NCI-H1436 (cell line): Measurements from ENCODE around the gene EXOC3L2.

Experiments used
- DNase-seq: peaks from one replicate; lab custom pipeline; 2025; lab: John Stamatoyannopoulos, UW

EXOC3L2 gene

DNA sequence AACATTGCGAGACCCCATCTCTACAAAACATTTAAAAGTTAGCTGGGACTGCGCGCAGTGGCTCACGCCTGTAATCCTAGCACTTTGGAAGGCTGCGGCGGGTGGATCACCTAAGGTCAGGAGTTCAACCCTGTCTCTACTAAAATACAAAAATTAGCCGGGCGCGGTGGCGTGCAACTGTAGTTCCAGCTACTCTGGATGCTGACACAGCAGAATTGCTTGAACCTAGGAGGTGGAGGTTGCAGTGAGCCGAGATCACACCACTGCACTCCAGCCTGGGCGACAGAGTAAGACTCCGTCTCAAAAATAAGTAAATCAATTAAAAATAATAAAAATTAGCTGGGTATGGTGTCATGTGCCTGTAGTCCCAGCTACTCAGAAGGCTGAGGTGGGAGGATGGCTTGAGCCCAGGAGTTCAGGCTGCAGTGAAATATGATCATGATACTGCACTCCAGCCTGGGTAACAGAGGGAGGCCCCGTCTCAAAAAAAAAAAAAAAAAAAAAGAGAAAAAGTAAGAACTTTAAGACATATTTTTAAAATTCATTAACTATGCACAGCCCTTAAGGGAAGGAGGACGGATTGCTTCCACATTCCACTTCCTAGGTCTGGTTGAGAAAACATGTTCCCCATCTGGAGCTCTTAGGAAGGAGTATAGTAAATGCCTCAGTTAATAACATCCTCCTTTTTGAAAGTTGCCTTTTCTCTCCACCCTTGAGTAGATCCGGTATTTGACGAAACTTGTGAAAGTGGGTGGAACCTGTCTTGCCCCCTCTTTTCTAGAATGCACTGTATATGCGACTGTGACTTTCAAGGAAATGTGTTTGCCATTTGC is 26.1 kb downstream of the EXOC3L2 start:
- DNase-seq: no peak

GRCh38 chr19:45218426-45218825 is 26.8 kb downstream of the EXOC3L2 start:
- DNase-seq: no peak

GRCh38 chr19:45217957-45218334 is 27.3 kb downstream of the EXOC3L2 start:
- no peak for DNase-seq

DNA sequence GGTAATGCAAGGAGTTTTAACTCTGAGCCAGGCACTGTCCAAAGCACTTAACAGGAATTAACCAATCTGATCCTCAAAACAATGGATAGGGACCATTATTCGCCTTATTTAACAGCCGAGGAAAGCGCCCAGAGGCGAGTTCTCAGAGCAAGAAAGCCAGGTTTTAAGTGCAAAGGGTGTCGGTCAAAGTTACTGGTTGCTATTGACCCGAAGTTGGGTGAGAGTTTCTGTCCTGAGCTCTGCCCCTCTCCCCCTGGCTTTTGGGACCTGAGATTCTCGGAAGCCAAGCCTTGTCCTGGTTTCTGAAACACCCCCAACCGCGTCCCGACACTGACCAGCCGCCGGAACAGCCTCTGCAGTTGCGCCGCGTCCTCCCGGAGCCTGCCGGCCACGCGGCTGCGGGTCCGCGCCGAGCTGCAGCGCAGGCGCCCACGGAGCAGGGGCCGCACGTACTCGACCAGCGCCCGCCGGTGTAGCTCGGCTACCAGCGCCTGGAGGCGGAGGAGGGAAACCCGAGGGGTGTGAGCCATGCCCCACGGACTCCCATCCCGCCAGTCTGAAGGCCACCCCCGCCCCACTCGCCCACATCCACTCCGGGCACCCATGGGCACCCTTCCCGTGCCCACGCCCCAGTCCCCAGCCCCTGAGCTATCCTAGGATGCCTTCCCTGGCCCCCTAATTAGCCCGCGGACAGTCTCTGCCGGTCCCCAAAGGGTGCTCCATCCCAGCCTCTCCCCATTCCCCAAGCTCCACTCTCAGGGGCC is 27.8 kb downstream of the EXOC3L2 start:
- no peak for DNase-seq

DNA sequence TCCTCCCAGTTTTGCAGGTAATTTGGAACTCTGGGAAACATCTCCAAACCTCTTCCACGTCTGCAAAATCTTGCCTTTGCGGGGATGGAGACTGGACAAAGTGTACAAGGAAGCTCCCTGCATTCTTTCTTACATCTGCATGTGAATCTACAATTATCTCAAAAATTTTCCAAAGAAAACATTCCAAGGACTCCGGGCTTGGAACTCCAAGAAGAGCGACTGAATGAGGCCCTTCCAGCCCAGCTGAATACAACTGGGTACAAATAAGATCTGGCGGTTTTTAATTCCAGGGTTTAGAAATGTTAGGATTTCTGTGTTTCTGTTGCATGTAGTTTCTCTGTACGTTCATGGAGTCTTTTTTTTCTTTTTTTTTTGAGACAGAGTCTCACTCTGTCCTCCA is 28.5 kb downstream of the EXOC3L2 start:
- DNase-seq: no peak

GRCh38 chr19:45215391-45216191 is 29.6 kb downstream of the EXOC3L2 start:
- DNase-seq: no peak

DNA sequence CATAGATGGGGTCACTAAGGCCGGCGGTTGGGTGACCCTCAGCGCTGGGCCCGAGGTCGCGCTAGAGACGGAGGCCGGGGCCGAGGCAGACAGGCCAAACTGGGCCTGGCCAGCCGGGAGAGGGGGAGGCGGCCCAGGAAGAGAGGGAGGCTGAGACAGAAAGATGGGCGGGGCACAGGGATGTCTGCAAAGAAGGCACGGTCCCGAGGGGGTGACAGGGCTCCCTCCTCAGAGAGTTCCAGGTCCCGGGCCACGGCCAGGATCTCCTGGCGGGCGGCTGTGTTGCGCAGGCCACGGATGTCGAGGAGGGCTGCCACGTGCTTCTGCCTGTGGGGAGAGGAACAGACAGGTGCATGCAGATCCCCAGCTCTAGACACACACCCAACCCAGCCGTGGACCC is 32.2 kb downstream of the EXOC3L2 start:
- no peak for DNase-seq

GRCh38 chr19:45211751-45212381 is 33.3 kb downstream of the EXOC3L2 start:
- DNase-seq: no peak

DNA sequence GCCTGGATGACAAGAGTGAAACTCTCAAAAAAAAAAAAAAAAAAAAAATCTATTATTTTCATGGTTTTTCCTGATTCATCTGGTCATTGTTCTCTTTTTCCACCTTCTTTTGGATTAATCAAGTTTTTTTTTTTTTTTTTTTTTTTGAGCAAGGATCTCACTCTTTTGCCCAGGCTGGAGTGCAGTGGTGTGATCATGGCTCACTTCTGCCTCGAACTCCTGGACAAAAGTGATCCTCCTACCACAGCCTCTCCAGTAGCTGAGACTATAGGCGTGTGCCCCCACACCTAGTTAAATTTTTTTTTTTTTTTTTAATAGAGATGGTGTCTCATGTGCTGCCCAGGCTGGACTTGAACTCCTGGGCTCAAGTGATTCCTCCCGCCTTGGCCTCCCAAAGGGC is 38.9 kb downstream of the EXOC3L2 start:
- no peak for DNase-seq

DNA sequence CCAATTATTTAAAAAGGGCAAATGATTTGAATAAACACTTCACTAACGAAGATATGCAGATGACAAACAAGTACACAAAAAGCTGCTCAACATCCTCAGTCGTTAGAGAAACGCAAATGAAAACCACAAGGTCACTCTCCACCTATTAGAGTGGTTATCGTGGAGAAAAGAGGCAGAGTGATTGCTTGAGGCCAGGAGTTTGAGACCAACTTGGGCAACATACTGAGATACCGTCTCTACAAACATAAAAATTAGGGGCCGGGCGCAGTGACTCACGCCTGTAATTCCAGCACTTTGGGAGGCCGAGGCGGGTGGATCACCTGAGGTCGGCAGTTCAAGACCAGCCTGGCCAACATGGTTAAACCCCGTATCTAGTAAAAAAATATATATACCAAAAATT is 39.4 kb downstream of the EXOC3L2 start:
- no peak for DNase-seq

DNA sequence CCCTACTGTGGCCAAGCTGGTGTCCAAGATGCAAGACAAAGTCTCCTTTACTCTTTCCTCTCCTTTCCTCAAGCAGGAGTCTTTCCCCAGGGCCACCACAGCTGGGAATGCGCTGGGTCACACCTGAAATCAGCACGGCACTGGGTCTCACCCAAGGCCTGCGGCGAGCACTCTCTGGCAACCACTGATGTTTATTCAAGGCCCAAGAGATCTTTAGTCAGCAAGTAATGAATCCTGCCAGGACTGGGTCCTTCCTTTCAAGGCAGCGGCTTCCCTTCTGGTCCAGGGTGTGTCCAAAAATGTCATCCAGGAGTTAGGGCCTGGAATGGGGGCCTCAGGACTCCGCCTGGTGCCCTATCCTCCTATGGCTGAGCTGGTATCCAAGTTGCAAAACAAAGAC is 42.6 kb downstream of the EXOC3L2 start:
- no peak for DNase-seq

GRCh38 chr19:45200568-45200967 is 44.6 kb downstream of the EXOC3L2 start:
- no peak for DNase-seq

DNA sequence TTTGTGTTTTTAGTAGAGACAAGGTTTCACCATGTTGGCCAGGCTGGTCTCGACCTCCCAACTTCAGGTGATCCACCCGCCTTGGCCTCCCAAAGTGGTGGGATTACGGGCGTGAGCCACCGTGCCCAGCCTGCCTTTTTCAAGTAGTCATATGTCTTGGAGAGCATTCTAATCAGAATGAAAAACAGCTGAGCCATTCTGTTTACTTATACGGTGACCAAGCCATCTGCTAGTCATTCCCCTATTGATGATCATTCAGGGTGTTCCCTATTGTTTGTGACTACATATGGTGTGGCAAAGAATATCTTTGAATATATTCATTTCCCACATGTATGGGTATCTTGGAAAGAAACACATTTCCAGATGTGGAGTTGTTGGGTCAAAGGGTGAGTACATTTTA is 49.4 kb downstream of the EXOC3L2 start:
- no peak for DNase-seq

DNA sequence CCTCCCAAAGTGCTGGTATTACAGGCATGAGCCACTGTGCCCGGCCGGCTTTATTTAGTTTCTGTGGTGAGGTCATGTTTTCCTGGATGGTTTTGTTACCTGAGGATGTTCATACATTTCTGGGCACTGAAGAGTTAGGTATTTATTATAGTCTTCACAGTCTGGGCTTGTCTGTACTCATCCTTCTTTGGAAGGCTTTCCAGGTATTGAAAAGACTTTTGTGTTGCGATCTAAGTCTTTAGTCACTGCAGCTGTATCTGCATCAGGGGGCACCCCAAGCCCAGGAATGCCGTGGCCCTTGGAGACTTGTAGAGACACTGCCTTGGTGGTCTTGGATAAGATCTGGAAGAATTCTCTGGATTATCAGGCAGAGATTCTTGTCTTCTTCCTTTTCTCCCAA is 53.8 kb downstream of the EXOC3L2 start:
- no peak for DNase-seq

GRCh38 chr19:45189971-45190370 is 55.2 kb downstream of the EXOC3L2 start:
- DNase-seq: no peak

DNA sequence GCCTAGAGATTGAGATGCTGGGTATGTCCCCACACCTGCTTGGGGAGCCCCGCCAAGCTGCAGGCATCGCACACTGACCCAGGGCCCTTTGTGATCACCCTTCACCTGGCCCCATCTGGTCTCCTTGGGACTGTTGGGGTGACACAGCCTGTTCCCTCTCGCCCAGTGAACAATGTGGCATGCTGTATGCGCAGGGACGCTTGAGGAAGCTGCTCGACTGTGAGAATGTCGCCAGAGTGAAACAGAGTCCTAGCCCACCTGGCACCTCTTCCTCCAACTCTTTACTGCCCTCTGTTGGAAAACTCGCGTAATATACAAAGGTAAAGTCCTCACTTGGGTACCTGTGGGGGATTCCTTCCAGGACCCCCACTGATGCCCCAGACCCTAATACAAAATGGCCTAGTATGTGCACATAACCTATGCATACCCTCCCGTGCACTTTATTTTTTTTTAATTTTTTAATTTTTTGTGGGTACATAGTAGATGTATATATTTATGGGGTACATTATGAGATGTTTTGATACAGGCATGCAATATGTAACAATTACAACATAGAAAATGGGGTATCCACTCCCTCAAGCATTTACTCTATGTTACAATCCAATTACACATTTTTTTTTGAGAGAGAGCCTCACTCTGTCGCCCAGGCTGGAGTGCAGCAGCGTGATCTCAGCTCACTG is 57.6 kb downstream of the EXOC3L2 start:
- peak; percentile 58 for DNase-seq

DNA sequence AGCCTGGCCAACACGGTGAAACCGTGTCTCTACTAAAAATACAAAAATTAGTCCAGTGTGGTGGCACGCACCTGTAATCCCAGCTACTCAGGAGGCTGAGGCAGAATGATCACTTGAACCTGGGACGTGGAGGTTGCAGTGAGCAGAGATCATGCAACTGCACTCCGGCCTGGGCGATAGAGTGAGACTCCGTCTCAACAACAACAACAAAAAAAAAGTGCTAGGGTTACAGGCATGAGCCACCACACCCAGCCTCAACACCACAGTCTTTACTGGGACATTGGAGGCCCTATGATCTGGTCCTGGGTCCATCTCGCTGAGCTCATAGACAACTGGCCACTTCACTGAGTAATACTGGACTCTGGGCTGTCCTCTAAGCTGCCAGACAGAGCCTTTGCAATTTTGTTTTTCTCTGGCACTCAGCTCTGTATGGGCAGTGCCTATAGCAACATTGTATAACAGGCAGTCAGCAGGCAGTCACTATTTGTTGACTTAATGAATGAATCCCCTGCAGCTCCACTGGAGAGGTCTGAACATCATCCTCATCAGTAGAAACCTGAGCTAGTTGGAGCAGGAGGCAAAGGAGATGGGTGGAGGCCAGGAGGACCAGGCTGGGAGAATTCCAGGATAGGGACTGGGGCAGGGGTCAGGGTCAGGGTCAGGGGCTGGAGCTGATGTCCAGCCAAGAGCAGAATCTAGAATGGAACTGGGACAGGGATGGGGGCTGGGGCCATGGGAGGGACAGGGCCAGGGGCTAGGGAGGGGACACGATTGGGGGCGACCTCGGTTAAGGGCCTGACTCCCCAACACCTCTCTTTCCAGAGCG is 58.5 kb downstream of the EXOC3L2 start:
- no peak for DNase-seq

- DNase-seq: no peak
These were observed 61.1 kb downstream of the EXOC3L2 start for GRCh38 chr19:45184115-45184514.

GRCh38 chr19:45182758-45183157 is 62.4 kb downstream of the EXOC3L2 start:
- no peak for DNase-seq

GRCh38 chr19:45180936-45181335 is 64.3 kb downstream of the EXOC3L2 start:
- no peak for DNase-seq

DNA sequence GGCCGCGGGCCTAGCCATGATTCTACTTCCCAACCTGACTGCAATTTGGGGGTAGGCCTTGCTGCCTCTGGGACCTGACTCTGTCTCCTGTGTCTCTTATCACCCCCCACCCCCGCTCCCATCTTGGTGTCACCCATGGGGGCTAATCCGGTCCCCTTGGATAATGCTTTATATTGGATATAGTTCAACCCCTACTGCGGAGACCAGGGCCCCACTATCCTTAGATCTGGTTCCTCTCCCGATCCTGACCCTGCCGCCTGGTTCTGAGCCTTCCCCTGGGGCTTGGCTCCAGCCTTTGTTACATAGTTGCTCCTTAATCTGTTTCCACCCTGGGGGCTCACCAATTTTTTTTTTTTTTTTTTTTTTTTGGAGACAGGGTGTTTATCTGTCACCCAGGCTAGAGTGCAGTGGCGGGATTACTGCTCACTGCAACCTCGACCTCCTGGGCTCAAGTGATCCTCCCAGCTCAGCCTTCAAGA is 65.3 kb downstream of the EXOC3L2 start:
- DNase-seq: no peak
